HCT116 (cell line): ENCODE data around the gene FAM114A1. TPM values are rescaled to one million over a fixed set of nuclear protein-coding genes. Genes with fewer than 3 reads are reported as not detected.

ENCODE experiments used
- ATAC-seq: fragments of 200-7000 bp; cut with Tn5 transposase; 2 replicates; pipeline ENCODE4 v1.9.1; 2020; ENCODE audit warnings: mild to moderate bottlenecking, moderate library complexity
- BruUV-seq: library from RNA; stranded (reverse); fragments of 400-500 nt; replicated peaks from 2 replicates; lab custom pipeline; 2021; lab: Mats Ljungman, UMichigan
- CTCF ChIA-PET: fragments of 300-600 bp; sonication (Branson Sonifier 250); formaldehyde crosslinking; loops from one replicate; lab custom pipeline; 2021; ENCODE audit warnings: antibody characterized with exemption; lab: Charles Lee
- POLR2A ChIA-PET: fragments of 300-600, 350-600 bp; sonication (Branson Sonifier 250); formaldehyde crosslinking; loops from one replicate; lab custom pipeline; 2021; ENCODE audit warnings: antibody characterized with exemption; lab: Charles Lee
- RAD21 ChIA-PET, 2 experiments: fragments of 300-600 bp; sonication (Branson Sonifier 250); formaldehyde crosslinking; loops; one replicate each; lab custom pipeline; 2023; ENCODE audit warnings: low total read pairs in 2 of 2; ENCODE audit not compliant: uncharacterized antibody in 2 of 2, unreplicated experiment in 2 of 2, low non-redundant PET in 1 of 2; lab: Charles Lee
- DNase-seq: peaks from one replicate; pipeline ENCODE4 v3.0.0-alpha.2; 2010; ENCODE audit warnings: low read depth, low spot score
- H2AFZ ChIP-seq: fragments of 200-600 bp; shearing (Covaris generic), sonication (generic); 2 replicates; pipeline ENCODE4 v1.6.1; 2017; ENCODE audit warnings: low read depth, mixed run types, mixed read lengths, antibody characterized with exemption, low read length; ENCODE audit not compliant: poor library complexity, severe bottlenecking
- H3K27ac ChIP-seq: 2 replicates; pipeline ENCODE4 v1.5.1; 2012; ENCODE audit warnings: low read depth, low read length
- H3K27me3 ChIP-seq: fragments of 200-600 bp; sonication (generic); 2 replicates; pipeline ENCODE4 v1.6.1; 2016; ENCODE audit warnings: mixed run types, low read length, mixed read lengths; ENCODE audit not compliant: insufficient read depth
- H3K36me3 ChIP-seq, 2 experiments: fragments of 200-500 bp in 1 of 2; fragments of 200-600 bp in 1 of 2; sonication (Bioruptor generic) in 1 of 2; sonication (generic) in 1 of 2; 2 replicates each; pipeline versions ENCODE4 v1.5.1 to v1.6.1; 2014 to 2016; ENCODE audit warnings: low read length in 2 of 2, inconsistent platforms in 1 of 2, mixed read lengths in 1 of 2, mixed run types in 1 of 2; ENCODE audit not compliant: insufficient read depth in 2 of 2, control insufficient read depth in 1 of 2
- H3K4me1 ChIP-seq, 2 experiments: fragments of 200-600 bp in 1 of 2; sonication (generic) in 1 of 2; 2 replicates each; pipeline versions ENCODE4 v1.5.1 to v1.6.1; 2012 to 2017; ENCODE audit warnings: low read length in 2 of 2, inconsistent platforms in 1 of 2, mild to moderate bottlenecking in 1 of 2, mixed read lengths in 1 of 2, mixed run types in 1 of 2, moderate library complexity in 1 of 2; ENCODE audit not compliant: insufficient read depth in 2 of 2, control insufficient read depth in 1 of 2
- H3K4me2 ChIP-seq: fragments of 200-600 bp; sonication (generic); 2 replicates; pipeline ENCODE4 v1.6.1; 2017; ENCODE audit warnings: mixed run types, low read length, mixed read lengths
- H3K4me3 ChIP-seq, 2 experiments: fragments of 200-600 bp in 1 of 2; sonication (generic) in 1 of 2; replicated peaks in 1 of 2; 2 replicates each; pipeline ENCODE4 v1.5.1; 2011 to 2016; ENCODE audit warnings: low read length in 2 of 2, control low read depth in 1 of 2, low read depth in 1 of 2, mild to moderate bottlenecking in 1 of 2, mixed read lengths in 1 of 2, mixed run types in 1 of 2
- H3K79me2 ChIP-seq: fragments of 200-600 bp; sonication (generic); 2 replicates; pipeline ENCODE4 v1.6.1; 2017; ENCODE audit warnings: mild to moderate bottlenecking, mixed run types, low read length, moderate library complexity, mixed read lengths; ENCODE audit not compliant: insufficient read depth
- H3K9ac ChIP-seq: fragments of 200-600 bp; sonication (generic); 2 replicates; pipeline ENCODE4 v1.6.1; 2016; ENCODE audit warnings: low read length, mixed read lengths
- H3K9me2 ChIP-seq: fragments of 200-600 bp; sonication (generic), shearing (Covaris generic); 2 replicates; pipeline ENCODE4 v1.6.1; 2017; ENCODE audit warnings: mixed run types, mild to moderate bottlenecking, moderate library complexity; ENCODE audit not compliant: insufficient read depth
- H3K9me3 ChIP-seq, 2 experiments: fragments of 200-500 bp in 1 of 2; fragments of 200-600 bp in 1 of 2; sonication (Bioruptor generic) in 1 of 2; sonication (generic) in 1 of 2; 2 replicates each; pipeline ENCODE4 v1.6.1; 2014 to 2017; ENCODE audit warnings: low read length in 2 of 2, mixed read lengths in 2 of 2, inconsistent platforms in 1 of 2, low read depth in 1 of 2, mild to moderate bottlenecking in 1 of 2, mixed run types in 1 of 2, moderate library complexity in 1 of 2; ENCODE audit not compliant: control insufficient read depth in 1 of 2, insufficient read depth in 1 of 2
- H4K20me1 ChIP-seq: fragments of 200-600 bp; sonication (generic), shearing (Covaris generic); 2 replicates; pipeline ENCODE4 v1.6.1; 2017; ENCODE audit warnings: mixed run types, mild to moderate bottlenecking, moderate library complexity; ENCODE audit not compliant: insufficient read depth
- ELF1 ChIP-seq: IDR thresholded peaks from 2 replicates; pipeline ENCODE4 v1.6.1; 2012; ENCODE audit warnings: low read depth, borderline replicate concordance
- EZH2 ChIP-seq: fragments of 200-600 bp; sonication (generic); IDR thresholded peaks from 2 replicates; pipeline ENCODE4 v1.6.1; 2017; ENCODE audit warnings: antibody characterized with exemption, mixed run types
- FOSL1 ChIP-seq: IDR thresholded peaks from 2 replicates; pipeline ENCODE4 v1.6.1; 2012; ENCODE audit warnings: low read depth
- JUND ChIP-seq: IDR thresholded peaks from 2 replicates; pipeline ENCODE4 v1.6.1; 2012
- POLR2A ChIP-seq: IDR thresholded peaks from 2 replicates; pipeline ENCODE4 v1.7.0; 2011; ENCODE audit warnings: borderline replicate concordance; ENCODE audit not compliant: insufficient read depth, insufficient read length; ENCODE audit errors: extremely low read depth
- TCF7L2 ChIP-seq: IDR thresholded peaks from 2 replicates; pipeline ENCODE4 v1.7.0; 2011; ENCODE audit warnings: borderline replicate concordance, inconsistent platforms; ENCODE audit not compliant: insufficient read depth, insufficient read length; ENCODE audit errors: extremely low read depth
- ZNF274 ChIP-seq: fragments of 200-500 bp; sonication (Bioruptor generic); IDR thresholded peaks from 2 replicates; pipeline ENCODE4 v1.6.1; 2014; ENCODE audit warnings: mild to moderate bottlenecking, low read depth, low read length, inconsistent platforms
- intact Hi-C: fragments of 100-400 bp; cut with micrococcal nuclease; formaldehyde crosslinking; loops from 2 replicates; pipeline ENCODE4 v1.10.0; 2022
- total RNA-seq: library from RNA; stranded (reverse); gene quantifications from one replicate; pipeline ENCODE4 v1.2.1, GENCODE V29; 2021; ENCODE audit not compliant: unreplicated experiment
- TF ChIP-seq, protein P1 (sequence below): IDR thresholded peaks from 2 replicates; pipeline ENCODE4 v1.6.1; 2011; ENCODE audit warnings: mild to moderate bottlenecking, low read length, moderate library complexity; ENCODE audit not compliant: insufficient replicate concordance; ENCODE audit errors: extremely low read depth
- TF ChIP-seq, protein P2 (sequence below), 3 experiments: fragments of 200-600 bp in 1 of 3; sonication (generic) in 1 of 3; IDR thresholded peaks in 2 of 3; conservative IDR thresholded peaks in 1 of 3; 2 replicates each; pipeline ENCODE4 v1.5.1; 2012 to 2017; ENCODE audit warnings: low read depth in 2 of 3, low read length in 2 of 3, antibody characterized with exemption in 1 of 3, borderline replicate concordance in 1 of 3, control low read depth in 1 of 3, mild to moderate bottlenecking in 1 of 3, mixed read lengths in 1 of 3, mixed run types in 1 of 3, moderate library complexity in 1 of 3; ENCODE audit not compliant: insufficient read depth in 1 of 3
- TF ChIP-seq, protein P3 (sequence below): IDR thresholded peaks from 2 replicates; pipeline ENCODE4 v1.6.1; 2012

Gene FAM114A1
- total RNA-seq, 1 experiment from 2014 or later, result 35.6 TPM

DNA sequence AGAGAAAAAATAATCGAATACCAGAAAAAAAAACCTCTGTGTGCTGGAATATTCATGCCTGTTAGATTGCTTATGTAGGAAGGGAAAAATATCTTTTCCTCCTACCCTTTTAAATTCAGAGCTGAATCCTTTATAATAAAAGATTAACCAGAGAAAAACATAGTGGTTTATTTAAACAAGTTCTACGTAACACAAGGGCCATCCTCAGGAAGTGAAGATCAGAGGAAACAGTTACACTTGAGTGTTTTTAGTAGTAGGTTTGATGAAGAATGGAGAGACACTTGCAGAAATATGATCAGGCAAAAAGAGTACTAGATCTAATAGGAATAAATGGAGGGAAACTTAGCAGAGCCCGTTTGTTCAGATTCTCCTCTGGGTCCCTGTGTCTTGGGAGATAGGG, 98.3 kb downstream of the FAM114A1 start:
- Histone ChIP-seq H3K9me3 (no peaks in the 10 kb centered on the region), H3K27ac (no peak overlapping the region), H3K9ac (no peak overlapping the region), H3K9me2 (no peaks in the 10 kb centered on the region), H3K79me2 (no peaks in the 10 kb centered on the region), H3K36me3 (no peaks in the 10 kb centered on the region), H3K4me2 (no peak overlapping the region), H3K4me1 (0 out of 4 replicates have a peak, but pooled peaks cover 0 to 3% of the 10 kb centered on the region in 2 experiments), H4K20me1 (no peaks in the 10 kb centered on the region), H2AFZ (no peak overlapping the region), H3K27me3 (no peaks in the 10 kb centered on the region), H3K4me3 (no peak overlapping the region)
- CTCF ChIA-PET, result no interaction called here
- RAD21 ChIA-PET, result no interaction called here
- ATAC-seq (no peak), DNase-seq (no peak)
- TF ChIP-seq FOSL1 (no peak), ZNF274 (no peak), JUND (no peak), EZH2 (no peak), TCF7L2 (no peak), ELF1 (no peak), POLR2A (no peak)
- TF ChIP-seq, protein P1, sequence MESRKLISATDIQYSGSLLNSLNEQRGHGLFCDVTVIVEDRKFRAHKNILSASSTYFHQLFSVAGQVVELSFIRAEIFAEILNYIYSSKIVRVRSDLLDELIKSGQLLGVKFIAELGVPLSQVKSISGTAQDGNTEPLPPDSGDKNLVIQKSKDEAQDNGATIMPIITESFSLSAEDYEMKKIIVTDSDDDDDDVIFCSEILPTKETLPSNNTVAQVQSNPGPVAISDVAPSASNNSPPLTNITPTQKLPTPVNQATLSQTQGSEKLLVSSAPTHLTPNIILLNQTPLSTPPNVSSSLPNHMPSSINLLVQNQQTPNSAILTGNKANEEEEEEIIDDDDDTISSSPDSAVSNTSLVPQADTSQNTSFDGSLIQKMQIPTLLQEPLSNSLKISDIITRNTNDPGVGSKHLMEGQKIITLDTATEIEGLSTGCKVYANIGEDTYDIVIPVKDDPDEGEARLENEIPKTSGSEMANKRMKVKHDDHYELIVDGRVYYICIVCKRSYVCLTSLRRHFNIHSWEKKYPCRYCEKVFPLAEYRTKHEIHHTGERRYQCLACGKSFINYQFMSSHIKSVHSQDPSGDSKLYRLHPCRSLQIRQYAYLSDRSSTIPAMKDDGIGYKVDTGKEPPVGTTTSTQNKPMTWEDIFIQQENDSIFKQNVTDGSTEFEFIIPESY, result no peak
- TF ChIP-seq, protein P2, sequence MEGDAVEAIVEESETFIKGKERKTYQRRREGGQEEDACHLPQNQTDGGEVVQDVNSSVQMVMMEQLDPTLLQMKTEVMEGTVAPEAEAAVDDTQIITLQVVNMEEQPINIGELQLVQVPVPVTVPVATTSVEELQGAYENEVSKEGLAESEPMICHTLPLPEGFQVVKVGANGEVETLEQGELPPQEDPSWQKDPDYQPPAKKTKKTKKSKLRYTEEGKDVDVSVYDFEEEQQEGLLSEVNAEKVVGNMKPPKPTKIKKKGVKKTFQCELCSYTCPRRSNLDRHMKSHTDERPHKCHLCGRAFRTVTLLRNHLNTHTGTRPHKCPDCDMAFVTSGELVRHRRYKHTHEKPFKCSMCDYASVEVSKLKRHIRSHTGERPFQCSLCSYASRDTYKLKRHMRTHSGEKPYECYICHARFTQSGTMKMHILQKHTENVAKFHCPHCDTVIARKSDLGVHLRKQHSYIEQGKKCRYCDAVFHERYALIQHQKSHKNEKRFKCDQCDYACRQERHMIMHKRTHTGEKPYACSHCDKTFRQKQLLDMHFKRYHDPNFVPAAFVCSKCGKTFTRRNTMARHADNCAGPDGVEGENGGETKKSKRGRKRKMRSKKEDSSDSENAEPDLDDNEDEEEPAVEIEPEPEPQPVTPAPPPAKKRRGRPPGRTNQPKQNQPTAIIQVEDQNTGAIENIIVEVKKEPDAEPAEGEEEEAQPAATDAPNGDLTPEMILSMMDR (IDR thresholded peaks at IDR 0.05 in 2 of 3, conservative IDR thresholded peaks at IDR 0.05 in 1 of 3; ENCODE audit: borderline replicate concordance in 1 of 3, insufficient read depth in 1 of 3, low read depth in 2 of 3, low read length in 2 of 3), result no peak
- TF ChIP-seq, protein P3, sequence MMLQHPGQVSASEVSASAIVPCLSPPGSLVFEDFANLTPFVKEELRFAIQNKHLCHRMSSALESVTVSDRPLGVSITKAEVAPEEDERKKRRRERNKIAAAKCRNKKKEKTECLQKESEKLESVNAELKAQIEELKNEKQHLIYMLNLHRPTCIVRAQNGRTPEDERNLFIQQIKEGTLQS, result no peak
- POLR2A ChIA-PET, result no interaction called here
- no TSS peak for BruUV-seq
- intact Hi-C loops, result no loop called here
